ENCODE measurements around the gene NXF1. TPM values are rescaled to one million over a fixed set of nuclear protein-coding genes. Genes with fewer than 3 reads are reported as not detected.

NXF1 gene
- total RNA-seq, 2 donors from 2014 or later = 82.9 to 109 TPM

DNA sequence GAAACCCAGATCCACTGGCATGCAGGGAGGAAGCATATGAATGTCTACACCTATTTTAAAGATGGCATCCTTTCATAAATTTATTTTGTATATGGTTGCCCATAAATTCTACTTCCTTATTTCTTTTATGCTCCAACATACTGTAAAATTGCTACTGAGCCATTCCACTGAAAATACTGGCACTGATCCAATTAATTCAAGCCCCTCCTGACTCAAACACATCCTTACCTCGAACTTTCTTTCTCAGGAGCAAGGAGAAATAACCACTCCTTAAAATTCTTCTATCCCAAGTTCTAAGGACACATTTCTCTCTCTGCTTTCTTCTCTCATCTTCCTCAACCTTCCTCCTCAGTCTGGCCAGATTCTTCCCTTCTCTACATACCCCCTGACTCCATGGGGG, 5.5 kb upstream of the NXF1 start:
- Histone ChIP-seq H3K4me1 (ENCODE audit: control insufficient read depth in 1 of 2, low read depth in 2 of 2) (peaks cover 5 to 10% of the 10 kb centered on the region in 2 donors), H3K27me3 (replicated peaks; ENCODE audit: insufficient read depth) (no peaks in the 10 kb centered on the region), H3K36me3 (peaks cover 6% of the 10 kb centered on the region), H3K27ac (no peak overlapping the region), H3K9me3 (no peaks in the 10 kb centered on the region), H3K4me3 (no peak overlapping the region)
- DNase-seq (ENCODE audit: low spot score) (no peak), ATAC-seq (ENCODE audit: insufficient number of reproducible peaks, low FRiP score, low read depth) (no peak)
- TF ChIP-seq, protein P1, sequence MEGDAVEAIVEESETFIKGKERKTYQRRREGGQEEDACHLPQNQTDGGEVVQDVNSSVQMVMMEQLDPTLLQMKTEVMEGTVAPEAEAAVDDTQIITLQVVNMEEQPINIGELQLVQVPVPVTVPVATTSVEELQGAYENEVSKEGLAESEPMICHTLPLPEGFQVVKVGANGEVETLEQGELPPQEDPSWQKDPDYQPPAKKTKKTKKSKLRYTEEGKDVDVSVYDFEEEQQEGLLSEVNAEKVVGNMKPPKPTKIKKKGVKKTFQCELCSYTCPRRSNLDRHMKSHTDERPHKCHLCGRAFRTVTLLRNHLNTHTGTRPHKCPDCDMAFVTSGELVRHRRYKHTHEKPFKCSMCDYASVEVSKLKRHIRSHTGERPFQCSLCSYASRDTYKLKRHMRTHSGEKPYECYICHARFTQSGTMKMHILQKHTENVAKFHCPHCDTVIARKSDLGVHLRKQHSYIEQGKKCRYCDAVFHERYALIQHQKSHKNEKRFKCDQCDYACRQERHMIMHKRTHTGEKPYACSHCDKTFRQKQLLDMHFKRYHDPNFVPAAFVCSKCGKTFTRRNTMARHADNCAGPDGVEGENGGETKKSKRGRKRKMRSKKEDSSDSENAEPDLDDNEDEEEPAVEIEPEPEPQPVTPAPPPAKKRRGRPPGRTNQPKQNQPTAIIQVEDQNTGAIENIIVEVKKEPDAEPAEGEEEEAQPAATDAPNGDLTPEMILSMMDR (IDR thresholded peaks at IDR 0.05) = no peak

DNA sequence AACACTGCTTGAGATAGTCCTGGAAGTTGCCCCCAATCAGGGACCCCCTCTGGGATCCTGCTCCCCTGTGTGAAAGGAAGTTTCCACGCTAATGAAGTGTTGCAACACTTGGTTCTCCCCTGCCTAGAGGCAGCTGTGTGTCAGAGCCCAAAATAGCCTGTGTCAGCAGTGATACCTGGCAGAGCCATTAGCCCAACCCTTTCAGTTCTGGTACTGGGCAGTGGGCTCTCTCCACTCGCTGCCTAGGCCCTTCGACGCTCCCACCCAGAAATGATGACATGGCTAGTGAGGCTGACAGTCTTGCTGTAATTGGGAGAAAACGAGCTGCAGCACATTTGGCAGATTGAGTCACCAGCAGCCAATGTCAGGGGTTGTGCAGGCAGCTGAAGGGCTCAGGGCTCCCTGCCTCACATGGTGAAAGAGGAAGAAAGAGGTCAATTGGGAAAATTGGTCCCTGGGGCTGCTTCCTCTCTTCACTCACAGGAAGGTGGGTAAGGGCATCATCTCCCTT, 1.4 kb upstream of the NXF1 start:
- Histone ChIP-seq H3K4me3 (peak overlapping the region; percentile 98), H3K27me3 (replicated peaks; ENCODE audit: insufficient read depth) (no peaks in the 10 kb centered on the region), H3K36me3 (peaks cover 14% of the 10 kb centered on the region), H3K27ac (peak overlapping the region; percentile 86 to 94), H3K9me3 (no peaks in the 10 kb centered on the region), H3K4me1 (ENCODE audit: control insufficient read depth in 1 of 2, low read depth in 2 of 2) (peaks cover 13 to 28% of the 10 kb centered on the region in 2 donors)
- TF ChIP-seq, protein P1 (IDR thresholded peaks at IDR 0.05) = no peak
- DNase-seq (ENCODE audit: low spot score) (no peak), ATAC-seq (ENCODE audit: insufficient number of reproducible peaks, low FRiP score, low read depth) (no peak)

DNA sequence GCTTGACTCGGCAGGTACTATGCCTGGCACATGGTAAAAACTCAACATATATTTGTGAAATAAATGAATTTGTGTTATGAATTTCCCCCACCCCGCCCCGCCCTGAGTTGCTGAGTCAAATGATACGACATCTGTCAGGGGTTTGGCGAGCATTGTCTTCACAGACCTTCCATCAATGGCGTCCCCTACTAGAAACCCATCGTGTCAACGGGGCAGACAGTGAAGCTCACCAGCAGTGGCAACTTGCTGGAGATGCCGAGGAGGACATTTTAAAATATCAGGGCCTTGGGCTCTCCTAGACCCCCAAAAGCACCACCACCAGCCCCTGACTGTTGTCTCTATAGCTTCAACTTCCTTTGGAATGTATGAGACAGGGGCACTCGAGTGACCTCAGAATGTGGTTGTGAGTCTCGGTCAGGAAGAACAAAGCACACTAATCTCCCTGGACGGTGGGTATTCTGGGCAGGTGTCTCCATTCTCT, 761 bp upstream of the NXF1 start:
- peaks cover 13 to 28% of the 10 kb centered on the region in 2 donors for H3K4me1 ChIP-seq (ENCODE audit: control insufficient read depth in 1 of 2, low read depth in 2 of 2)
- H3K36me3 ChIP-seq = peaks cover 20% of the 10 kb centered on the region
- H3K9me3 ChIP-seq = no peaks in the 10 kb centered on the region
- H3K27ac ChIP-seq = peak overlapping the region; percentile 86 to 94
- TF ChIP-seq, protein P1 (IDR thresholded peaks at IDR 0.05) = no peak
- no peaks in the 10 kb centered on the region for H3K27me3 ChIP-seq (replicated peaks; ENCODE audit: insufficient read depth)
- DNase-seq (ENCODE audit: low spot score) (no peak), ATAC-seq (ENCODE audit: insufficient number of reproducible peaks, low FRiP score, low read depth) (no peak)
- peak overlapping the region; percentile 98 for H3K4me3 ChIP-seq

DNA sequence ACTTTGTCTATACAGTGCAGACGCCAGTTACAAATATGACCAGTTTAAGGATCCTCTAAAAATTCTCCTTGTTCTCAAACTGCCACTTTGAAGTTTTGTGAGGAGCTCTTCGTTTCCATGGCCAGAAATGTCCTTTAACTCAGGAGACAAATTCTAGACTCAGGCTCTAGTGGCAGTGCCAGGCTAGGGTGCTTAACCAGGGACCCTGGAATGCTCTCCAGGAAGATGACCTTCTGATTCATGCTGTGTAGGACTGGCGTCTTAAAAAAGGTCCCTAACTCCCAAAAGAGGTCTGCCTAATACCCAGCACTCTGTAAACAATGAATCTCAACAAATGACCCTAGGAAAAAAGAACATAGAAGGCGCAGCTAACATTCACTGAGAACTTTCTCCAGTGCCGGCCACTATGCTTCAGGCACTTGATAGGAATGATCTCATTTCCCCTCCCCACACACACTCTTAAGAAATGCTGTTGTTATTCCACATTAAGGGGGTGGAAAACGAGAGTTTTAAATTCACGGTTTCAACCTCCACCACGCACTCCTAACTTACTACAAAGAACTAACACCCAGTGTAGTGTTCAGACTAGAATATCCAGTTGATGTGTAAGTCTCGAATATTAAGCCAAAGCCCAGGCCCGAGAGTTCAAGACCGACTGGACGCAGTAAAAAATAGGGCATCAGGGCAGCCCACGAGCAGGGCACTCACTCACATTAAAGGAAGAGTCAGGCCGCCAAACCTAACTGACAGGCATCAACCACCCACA, 747 bp downstream of the NXF1 start:
- Histone ChIP-seq H3K27me3 (replicated peaks; ENCODE audit: insufficient read depth) (no peaks in the 10 kb centered on the region), H3K36me3 (peaks cover 33% of the 10 kb centered on the region), H3K4me1 (ENCODE audit: control insufficient read depth in 1 of 2, low read depth in 2 of 2) (peaks cover 13 to 28% of the 10 kb centered on the region in 2 donors), H3K4me3 (peak overlapping the region; percentile 98), H3K27ac (peak overlapping the region; percentile 86 to 94), H3K9me3 (no peaks in the 10 kb centered on the region)
- no peak for DNase-seq (ENCODE audit: low spot score)
- no peak for ATAC-seq (ENCODE audit: insufficient number of reproducible peaks, low FRiP score, low read depth)
- TF ChIP-seq, protein P1 (IDR thresholded peaks at IDR 0.05) = no peak

DNA sequence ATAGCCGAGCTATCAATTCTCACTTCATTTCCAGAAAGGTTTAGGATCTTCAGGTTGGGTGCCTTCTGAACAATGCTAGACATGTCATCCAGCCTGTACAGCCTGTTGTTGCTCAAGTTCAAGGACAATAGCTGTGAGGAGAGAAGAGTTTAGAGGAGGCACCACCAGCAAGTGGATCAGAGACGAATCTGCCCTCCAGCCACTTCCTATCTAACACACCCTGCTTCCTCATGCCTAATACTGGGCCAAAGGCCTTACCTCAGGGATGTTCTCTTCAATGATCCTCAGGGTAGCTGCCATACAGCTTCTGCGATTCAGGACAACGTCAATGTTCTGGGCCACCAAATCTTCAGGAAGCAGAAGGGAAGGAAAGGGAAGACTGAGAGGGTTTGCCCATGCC, 4.2 kb downstream of the NXF1 start:
- ATAC-seq (ENCODE audit: insufficient number of reproducible peaks, low FRiP score, low read depth) = no peak
- no peaks in the 10 kb centered on the region for H3K9me3 ChIP-seq
- H3K27ac ChIP-seq = no peak overlapping the region
- TF ChIP-seq, protein P1 (IDR thresholded peaks at IDR 0.05) = no peak
- no peaks in the 10 kb centered on the region for H3K27me3 ChIP-seq (replicated peaks; ENCODE audit: insufficient read depth)
- H3K4me3 ChIP-seq = no peak overlapping the region
- DNase-seq (ENCODE audit: low spot score) = no peak
- peaks cover 66% of the 10 kb centered on the region for H3K36me3 ChIP-seq
- peaks cover 11 to 21% of the 10 kb centered on the region in 2 donors for H3K4me1 ChIP-seq (ENCODE audit: control insufficient read depth in 1 of 2, low read depth in 2 of 2)

Measured in thoracic aorta (tissue), 2 donors.